GM19468 (cell line): ENCODE data around the gene CASP2.
"Not testable (repeated sequence)": the region's sequence is repeated elsewhere in the genome, so short reads cannot be mapped to it uniquely, and the experiment has no call there.

Source experiments
- ATAC-seq: cut with Tn5 transposase; IDR thresholded peaks from one replicate; pipeline ENCODE4 v1.9.1; 2021; ENCODE audit warnings: mild to moderate bottlenecking, moderate library complexity, moderate number of reproducible peaks; ENCODE audit not compliant: unreplicated experiment; ENCODE audit errors: extremely low read depth

The CASP2 gene

GRCh38 chr7:143289421-143289820 is 1.3 kb downstream of the CASP2 start:
- no peak for ATAC-seq

- not testable (repeated sequence) for ATAC-seq
Observed at GRCh38 chr7:143289888-143290287, 1.7 kb downstream of the CASP2 start.

GRCh38 chr7:143290293-143290692 is 2.1 kb downstream of the CASP2 start:
- no peak for ATAC-seq

- ATAC-seq, result no peak
Observed at GRCh38 chr7:143292876-143293275, 4.7 kb downstream of the CASP2 start.

DNA sequence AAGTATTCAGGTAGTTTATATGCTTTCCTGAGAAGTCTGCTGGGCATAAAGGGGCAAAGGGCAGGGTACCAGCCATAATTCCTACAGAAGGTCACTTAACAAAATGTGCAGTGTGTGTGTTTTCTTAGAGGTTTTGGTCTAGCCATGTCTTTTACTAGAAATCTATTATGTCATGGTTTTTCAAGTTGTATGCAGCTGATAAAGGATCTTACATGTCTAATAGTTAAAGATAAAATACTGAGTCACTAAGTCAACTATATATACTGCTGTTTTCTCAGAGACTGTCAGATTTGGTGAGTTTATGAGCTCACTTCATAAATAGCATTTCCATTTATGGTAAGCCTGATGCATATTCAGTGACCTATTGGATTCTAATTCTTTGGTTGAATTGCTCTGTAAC is 7.7 kb downstream of the CASP2 start:
- ATAC-seq, result no peak

- ATAC-seq, result no peak
Observed at GRCh38 chr7:143296686-143297085, 8.5 kb downstream of the CASP2 start.

- ATAC-seq, result no peak
Observed at GRCh38 chr7:143299346-143299745, 11.2 kb downstream of the CASP2 start.

- ATAC-seq, result peak; percentile 30
Observed at GRCh38 chr7:143299840-143300239, 11.7 kb downstream of the CASP2 start.

GRCh38 chr7:143300959-143301935 is 13.1 kb downstream of the CASP2 start:
- no peak for ATAC-seq

DNA sequence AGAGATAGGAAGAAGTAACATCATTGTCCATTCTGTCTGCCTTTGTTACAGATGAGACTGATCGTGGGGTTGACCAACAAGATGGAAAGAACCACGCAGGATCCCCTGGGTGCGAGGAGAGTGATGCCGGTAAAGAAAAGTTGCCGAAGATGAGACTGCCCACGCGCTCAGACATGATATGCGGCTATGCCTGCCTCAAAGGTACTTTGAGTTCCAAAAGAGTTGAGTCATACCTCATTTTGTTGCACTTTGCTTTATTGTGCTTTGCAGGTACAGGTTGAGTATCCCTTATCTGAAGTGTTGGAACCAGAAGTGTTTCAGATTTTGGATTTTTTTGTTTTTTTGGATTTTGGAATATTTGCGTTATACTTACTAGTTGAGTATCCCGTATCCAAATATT is 15.6 kb downstream of the CASP2 start:
- no peak for ATAC-seq

DNA sequence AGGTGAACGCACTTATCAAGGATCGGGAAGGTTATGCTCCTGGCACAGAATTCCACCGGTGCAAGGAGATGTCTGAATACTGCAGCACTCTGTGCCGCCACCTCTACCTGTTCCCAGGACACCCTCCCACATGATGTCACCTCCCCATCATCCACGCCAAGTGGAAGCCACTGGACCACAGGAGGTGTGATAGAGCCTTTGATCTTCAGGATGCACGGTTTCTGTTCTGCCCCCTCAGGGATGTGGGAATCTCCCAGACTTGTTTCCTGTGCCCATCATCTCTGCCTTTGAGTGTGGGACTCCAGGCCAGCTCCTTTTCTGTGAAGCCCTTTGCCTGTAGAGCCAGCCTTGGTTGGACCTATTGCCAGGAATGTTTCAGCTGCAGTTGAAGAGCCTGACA is 16.8 kb downstream of the CASP2 start:
- ATAC-seq, result no peak

- ATAC-seq, result no peak
Observed at GRCh38 chr7:143305423-143306070, 17.4 kb downstream of the CASP2 start.

DNA sequence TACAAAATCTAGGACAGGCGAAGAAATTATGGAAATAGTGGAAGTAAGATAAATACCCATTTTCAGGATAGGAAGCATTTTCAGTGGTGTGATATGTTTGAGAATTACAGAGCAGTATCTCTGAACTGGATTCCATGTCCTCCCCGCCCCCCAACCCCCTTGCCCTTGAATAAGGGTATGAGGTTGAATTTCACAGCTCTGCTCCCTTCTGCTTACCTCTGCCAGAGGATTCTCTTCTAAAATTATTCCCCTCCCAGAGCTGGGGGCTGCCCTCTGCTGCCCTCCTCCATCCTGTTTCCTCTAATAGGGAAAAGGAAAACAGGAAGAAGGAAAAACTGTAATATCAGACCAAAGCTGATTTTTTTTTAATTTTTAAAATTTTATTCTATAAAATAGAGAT is 20.5 kb downstream of the CASP2 start:
- ATAC-seq, result no peak

DNA sequence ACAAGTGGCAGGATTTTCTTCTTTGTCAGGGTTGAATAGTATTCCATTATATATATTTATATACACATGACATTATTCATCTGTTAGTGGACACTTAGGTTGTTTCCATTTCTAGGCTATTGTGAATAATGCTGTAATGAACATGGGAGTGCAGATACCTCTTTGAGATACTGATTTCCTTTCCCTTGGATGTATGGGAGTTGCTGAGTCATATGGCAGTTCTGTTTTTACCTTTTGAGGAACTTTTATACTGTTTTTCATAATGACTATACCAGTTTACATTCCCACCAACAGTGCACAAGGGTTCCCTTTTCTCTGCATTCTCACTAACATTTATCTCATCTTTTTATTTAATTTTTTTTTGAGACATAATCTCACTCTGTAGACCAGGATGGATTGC is 26.0 kb downstream of the CASP2 start:
- ATAC-seq, result no peak

GRCh38 chr7:143315776-143316175 is 27.6 kb downstream of the CASP2 start, which contains the start of gene CLCN1:
TSS of gene CLCN1 (plus strand) at chr7:143316111. CDS start at chr7:143316213, 102 bp downstream.
- ATAC-seq, result no peak

DNA sequence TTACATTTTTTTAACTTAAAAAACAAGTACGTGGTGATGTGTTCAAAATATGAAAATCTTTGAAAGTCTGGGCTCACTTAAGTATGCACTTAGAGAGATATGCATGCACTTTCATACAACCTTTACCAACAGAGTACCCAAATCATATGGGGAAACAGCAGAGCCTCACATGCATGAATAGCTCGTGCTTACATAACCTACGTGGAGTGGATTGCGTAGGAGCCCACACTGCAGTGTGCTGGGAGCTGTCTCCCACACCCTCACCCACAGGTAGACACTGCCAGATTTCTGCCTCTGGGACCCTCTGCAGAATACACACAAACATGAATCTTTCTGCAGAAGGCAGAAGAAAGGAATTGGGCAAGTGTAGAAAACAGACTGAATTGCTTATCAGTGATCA is 28.3 kb downstream of the CASP2 start:
- no peak for ATAC-seq

GRCh38 chr7:143318661-143319060 is 30.5 kb downstream of the CASP2 start:
- ATAC-seq, result no peak

DNA sequence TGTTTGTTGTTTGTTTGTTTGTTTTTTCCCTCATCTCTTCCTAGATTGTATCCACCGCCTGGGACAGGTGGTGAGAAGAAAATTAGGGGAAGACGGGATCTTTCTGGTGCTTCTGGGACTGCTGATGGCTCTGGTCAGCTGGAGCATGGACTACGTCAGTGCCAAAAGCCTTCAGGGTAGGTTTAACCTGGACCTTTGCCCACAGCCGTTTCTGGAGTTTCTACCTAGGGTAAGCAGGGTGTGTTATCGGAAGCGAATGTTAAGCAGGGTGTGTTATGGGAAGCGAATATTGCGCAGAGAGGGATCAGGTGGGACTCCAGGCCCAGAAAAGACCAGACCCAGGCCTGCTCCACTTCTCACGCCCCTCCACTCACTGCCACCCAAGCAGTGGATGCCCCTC is 32.5 kb downstream of the CASP2 start:
- ATAC-seq, result no peak

GRCh38 chr7:143321242-143321641 is 33.1 kb downstream of the CASP2 start:
- ATAC-seq, result no peak

GRCh38 chr7:143321734-143322133 is 33.6 kb downstream of the CASP2 start:
- no peak for ATAC-seq
